CD4-positive, alpha-beta T cell treated with Interleukin-4 for 1 hour (primary cell): ENCODE data around the gene ATRIP.
"Not testable (repeated sequence)": the region's sequence is repeated elsewhere in the genome, so short reads cannot be mapped to it uniquely, and the experiment has no call there.

Experiments used
- DNase-seq, 2 donors: peaks; one replicate each; pipeline ENCODE4 v3.0.0-alpha.2; 2020 to 2022

Gene ATRIP

DNA sequence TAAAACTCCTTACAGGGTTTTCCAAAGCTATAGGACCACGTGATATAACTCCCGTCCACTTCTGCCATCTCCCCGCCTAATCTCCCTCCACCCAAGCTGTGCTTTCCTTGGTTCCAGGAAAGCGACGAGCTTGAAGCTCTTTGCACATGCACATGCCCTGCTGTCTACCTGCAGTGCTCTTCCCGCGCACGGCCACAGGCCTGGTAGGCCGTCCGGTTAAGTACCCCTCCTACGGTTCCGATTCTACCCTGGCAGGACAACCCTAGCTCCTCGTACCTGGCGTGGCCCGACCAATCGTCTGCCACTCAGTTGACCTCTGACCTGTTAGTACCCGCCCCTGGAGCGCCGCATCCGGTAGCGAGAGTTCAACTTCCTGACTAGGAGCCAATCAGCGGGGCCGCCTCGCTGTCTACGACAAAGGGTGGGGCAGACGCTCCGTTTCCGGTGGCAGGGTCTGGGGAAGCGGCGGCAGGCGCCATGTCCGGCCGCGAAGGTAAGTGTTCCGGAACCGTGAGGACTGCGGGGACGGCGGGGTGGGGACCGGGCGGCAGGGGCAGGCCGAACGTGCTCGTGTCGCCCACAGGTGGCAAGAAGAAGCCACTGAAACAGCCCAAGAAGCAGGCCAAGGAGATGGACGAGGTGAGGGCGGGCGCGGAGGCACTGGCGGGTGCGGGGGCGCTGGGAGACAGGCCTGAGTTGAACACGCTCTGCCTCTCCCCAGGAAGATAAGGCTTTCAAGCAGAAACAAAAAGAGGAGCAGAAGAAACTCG is 6.5 kb upstream of the ATRIP start, which contains the start of the genes CCDC51 and TMA7:
TSS of gene CCDC51 (minus strand) at position 300 of the 770 bp plus-strand sequence. CDS start 4,991 bp downstream, outside the sequence.
TSS of gene TMA7 (plus strand) at position 438 of the 770 bp plus-strand sequence. CDS start at position 478, 40 bp downstream.
- peak; percentile 98 for DNase-seq

DNA sequence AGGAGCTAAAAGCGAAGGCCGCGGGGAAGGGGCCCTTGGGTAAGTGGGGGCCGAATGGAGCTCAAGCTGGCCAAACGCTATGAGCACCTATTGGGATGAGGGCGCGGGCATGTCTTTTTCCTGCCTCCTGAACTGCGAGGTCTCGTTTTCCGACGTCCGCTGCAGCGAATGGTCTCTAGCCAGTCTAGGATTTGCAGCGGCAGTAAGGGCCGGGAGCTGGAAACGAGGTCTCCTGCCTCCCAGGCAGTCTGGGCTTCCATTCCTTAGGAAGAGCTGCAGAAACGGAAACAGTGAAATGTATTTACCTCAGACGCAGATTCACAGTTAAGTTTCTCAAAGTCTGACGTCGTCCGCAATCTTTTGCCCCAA is 6.0 kb upstream of the ATRIP start:
- DNase-seq: peak in 1 of 2 donors; percentile 27

DNA sequence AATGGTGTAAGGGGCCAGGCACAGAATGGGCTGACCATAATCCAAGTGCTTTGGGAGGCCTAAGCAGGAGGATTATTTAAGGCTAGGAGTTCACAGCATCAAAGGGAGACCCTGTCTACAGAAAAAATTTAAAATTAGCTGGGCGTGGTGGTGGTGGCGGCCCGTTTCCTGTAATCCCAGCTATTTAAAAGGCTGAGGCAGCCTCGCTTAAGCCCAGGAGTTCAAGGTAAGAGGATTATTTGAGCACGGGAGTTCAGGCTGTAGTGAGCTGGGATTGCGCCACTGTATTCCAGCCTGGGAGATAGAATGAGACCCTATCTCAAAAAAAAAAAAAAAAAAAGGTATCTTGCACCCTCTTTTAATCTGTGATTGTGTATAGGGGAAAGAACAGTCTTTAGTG is 4.6 kb upstream of the ATRIP start:
- no peak for DNase-seq

DNA sequence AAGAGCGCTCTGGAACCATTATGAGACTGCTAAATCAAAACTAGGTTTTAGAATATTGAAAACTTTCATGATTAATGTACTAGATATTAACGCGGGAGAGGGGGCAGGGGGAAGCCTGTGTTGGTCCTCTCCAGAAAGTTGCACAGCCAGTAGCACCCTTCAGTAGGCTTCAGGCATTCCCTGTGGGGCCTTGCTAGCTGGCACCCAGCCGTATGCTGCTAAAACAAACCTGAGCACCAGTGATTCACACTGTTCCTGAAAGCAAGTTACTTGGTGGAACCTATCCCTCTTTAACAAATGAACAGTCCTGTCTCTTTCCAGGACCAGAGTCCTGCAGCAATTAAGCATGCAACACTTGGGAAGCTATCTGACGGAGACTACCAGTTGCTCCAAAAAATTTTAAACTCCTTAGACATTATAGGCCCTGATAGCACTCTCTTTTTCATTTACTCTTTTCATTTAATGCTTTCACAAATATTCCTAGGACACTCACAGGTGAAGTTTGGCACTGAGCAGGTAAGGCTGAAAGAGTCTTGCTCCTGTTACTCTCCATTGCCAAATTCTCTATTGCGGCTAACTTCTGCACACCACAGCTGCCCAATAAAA is 1.2 kb upstream of the ATRIP start:
- DNase-seq: no peak

DNA sequence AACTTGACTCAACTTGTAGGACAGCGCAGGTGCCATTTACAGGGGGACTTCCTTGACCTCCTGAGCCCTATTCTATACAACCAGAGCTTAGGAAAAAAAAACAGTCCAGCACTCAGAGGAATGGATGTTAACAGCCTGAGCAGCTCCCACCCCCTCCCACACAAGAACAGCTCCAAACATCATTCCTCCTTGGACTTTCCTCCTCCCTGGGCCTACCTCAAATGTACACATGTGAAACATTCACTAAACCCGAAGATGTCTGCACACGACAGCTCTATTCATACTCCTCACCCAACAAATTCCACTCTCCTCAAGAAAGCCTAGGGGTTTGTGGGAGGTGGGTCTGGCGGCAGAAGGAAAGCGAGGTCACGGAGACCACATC is 503 bp upstream of the ATRIP start:
- no peak for DNase-seq

DNA sequence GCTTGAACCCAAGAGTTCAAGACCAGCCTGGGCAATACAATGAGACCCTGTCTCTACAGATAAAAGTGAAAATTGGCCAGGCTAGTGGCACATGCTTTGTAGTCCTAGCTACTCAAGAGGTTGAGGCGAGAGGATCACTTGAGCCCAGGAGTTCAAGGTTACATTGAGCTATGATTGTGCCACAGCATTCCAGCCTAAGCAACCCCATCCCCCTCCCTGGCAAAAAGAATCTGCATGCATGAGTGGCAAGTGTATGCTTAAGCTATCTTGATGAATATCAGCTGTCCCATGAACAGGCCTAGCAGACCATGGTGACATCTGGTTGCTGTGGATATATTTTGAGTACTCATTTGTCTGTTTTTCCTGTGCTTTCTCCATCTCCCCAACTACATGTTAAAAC is 4.7 kb downstream of the ATRIP start:
- no peak for DNase-seq

DNA sequence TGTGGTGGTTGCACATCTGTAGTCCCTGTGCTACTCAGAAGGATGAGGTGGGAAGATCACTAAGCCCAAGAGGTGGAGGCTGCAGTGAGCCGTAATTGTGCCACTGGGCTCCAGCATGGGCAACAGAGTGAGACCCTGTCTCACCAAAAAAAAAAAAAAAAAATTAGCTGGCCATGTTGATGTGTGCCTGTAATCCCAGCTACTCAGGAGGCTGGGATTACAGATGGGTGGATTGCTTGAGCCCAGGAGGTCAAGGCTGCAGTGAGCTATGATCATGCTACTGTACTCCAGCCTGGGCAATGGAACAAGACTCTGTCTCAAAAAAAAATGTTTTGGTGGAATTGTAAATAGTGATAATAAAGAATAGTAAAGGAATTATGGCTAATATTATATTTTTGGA is 9.9 kb downstream of the ATRIP start:
- no peak for DNase-seq

DNA sequence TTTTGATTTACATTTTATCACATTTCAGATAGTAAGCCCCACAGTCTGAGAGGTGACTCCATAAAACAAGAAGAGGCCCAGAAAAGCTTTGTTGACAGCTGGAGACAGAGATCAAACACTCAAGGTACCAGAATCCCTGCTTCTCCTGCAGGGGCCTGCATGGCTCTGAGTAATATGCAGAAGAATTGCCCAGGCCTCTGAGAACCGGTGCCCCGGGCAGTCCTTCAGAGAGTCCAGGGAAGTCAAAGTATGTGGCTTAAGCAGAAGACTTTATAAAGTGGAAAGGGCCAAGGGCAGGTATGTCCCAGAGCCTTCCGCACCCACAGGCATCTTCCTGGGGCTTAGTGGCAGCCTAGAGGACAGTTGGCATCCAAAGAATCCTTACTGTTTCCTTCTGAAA is 12.8 kb downstream of the ATRIP start:
- DNase-seq: no peak

DNA sequence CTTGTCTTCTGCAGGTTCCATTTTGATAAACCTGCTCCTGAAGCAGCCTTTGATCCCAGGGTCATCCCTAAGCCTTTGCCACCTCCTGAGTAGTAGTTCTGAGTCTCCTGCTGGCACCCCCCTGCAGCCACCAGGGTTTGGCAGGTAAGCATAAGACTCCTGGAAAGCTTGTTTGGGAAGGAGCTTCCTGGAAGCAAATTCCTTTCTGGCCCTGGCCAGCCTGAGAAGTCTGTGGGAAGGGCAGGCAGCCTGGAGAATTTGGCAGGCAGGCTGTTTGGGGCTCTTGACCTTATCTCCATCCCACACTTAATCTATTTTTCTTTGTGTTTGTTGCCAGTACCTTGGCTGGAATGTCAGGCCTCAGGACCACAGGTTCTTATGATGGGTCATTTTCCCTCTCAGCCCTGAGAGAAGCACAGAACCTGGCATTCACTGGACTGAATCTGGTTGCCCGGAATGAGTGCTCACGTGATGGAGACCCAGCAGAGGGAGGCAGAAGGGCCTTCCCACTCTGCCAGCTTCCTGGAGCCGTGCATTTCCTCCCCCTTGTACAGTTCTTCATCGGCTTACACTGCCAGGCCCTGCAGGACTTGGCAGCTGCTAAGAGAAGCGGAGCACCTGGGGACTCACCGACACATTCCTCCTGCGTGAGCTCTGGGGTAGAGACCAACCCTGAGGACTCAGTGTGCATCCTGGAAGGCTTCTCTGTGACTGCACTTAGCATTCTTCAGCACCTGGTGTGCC is 13.4 kb downstream of the ATRIP start:
- no peak for DNase-seq

DNA sequence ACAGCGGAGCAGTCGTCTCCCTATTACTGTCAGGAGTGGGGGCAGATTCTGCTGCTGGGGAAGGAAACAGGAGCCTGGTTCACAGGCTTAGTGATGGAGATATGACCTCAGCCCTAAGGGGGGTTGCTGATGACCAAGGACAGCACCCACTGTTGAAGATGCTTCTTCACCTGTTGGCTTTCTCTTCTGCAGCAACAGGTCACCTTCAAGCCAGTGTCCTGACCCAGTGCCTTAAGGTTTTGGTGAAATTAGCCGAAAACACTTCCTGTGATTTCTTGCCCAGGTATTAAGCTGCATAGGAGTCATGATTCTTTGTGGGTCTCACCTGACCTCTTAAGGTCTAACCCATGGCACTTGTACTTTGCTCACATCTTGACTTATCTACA is 14.0 kb downstream of the ATRIP start:
- DNase-seq: no peak

DNA sequence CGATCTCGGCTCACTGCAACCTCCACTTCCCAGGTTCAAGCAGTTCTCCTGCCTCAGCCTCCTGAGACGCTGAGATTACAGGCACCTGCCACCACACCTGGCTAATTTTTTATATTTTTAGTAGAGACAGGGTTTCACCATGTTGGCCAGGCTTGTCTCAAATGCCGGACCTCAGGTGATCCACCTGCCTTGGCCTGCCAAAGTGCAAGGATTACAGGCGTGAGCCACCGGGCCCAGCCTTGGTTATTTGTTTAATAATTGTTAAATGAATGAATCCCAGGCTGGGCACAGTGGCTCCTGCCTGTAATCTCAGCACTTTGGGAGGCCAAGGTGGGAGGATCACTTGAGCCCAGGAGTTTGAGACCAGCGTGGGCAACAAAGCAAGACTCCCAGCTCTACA is 15.2 kb downstream of the ATRIP start:
- DNase-seq: not testable (repeated sequence)

DNA sequence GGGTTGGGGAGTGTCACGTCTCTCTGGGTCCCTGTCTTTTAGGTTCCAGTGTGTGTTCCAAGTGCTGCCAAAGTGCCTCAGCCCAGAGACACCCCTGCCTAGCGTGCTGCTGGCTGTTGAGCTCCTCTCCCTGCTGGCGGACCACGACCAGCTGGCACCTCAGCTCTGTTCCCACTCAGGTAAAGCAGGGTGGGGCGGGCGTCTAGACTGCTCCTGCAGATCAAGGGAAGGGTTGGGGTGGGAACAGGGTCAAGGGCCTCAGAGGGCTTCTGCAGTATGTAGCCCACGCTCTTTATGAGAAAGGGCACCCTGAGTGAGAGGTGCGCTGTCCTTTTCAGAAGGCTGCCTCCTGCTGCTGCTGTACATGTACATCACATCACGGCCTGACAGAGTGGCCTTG is 17.2 kb downstream of the ATRIP start:
- DNase-seq: no peak

DNA sequence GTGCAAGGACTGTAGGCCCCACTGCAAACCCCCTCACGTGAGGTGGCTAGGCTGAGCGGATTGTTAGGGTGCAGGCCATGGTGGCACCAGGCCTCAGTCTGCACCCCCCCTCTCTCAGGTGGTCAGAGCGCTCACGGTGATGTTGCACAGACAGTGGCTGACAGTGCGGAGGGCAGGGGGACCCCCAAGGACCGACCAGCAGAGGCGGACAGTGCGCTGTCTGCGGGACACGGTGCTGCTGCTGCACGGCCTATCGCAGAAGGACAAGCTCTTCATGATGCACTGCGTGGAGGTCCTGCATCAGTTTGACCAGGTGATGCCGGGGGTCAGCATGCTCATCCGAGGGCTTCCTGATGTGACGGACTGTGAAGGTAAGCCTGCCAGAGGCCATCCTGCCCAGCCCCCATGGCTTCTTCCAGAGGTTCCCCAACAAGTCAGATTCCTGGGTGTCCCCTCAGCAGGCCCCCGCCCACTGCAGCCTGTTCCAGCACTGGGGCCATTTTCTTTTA is 18.2 kb downstream of the ATRIP start:
- no peak for DNase-seq

DNA sequence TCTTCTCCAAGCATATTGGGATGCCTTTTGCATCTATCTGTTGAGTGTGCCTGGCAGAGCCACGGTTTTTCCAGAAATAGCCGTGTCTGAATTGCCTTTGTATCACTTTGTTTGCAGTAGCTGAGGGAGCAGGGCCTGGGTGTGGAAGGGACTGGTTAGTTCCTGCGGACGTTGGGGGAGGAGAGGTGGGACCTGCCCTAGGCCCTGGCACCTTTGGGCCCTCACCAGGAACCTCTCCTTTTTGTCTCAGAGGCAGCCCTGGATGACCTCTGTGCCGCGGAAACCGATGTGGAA is 18.6 kb downstream of the ATRIP start:
- DNase-seq: no peak

DNA sequence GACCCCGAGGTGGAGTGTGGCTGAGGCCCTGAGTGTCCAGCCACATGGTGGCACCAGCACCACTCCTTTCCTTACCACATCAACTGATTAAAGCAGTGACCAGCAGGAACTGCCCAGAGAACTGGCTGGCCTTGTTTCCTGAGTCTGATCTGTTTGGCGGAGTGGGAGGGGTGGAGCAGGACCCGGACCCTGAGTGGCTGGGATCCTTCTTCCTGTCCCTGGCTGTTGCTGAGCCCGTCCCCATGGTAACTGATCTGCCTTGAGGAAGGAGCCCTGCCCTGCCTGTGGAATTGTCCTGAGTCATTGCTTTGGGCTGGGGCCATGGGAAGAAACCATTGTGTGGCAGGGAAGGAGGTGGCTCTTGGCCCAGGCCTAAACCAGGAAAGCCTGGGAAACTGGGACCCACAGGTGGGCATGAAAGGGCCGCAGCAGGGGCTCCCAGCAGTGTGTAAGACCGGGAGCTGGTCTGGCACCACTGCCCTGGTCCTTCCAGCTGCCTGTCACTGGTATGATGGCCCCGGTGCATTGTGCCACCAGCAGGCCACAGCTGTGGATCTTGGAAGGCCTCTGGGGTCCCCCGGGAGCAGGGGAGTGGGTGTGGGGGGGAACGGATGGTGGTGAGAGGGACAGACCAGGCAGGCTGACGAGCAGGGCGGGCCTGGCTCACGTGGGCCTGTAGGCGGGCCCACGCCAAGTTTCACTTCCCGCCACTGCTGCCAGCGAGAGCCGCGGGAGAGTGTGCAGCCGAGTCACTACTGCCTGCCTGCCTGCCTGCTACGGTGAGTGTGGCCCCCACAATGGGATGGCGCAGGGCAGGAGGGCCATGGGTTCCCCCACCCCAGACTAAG is 19.2 kb downstream of the ATRIP start:
- peak; percentile 81 to 92 for DNase-seq

DNA sequence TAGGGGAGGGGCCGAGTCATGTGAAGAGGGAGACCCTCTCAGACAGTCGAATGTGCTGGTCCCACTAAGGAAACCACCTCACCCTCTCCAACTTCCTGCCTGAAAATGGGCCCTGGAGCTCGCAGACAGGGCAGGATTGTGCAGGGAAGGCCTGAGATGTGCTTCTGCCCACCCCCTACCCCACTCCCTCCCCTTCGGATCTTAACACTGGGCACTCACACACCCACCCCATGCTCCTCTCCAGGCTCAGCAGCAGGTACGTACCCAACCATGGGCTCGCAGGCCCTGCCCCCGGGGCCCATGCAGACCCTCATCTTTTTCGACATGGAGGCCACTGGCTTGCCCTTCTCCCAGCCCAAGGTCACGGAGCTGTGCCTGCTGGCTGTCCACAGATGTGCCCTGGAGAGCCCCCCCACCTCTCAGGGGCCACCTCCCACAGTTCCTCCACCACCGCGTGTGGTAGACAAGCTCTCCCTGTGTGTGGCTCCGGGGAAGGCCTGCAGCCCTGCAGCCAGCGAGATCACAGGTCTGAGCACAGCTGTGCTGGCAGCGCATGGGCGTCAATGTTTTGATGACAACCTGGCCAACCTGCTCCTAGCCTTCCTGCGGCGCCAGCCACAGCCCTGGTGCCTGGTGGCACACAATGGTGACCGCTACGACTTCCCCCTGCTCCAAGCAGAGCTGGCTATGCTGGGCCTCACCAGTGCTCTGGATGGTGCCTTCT is 20.0 kb downstream of the ATRIP start:
- peak; percentile 22 to 43 for DNase-seq

DNA sequence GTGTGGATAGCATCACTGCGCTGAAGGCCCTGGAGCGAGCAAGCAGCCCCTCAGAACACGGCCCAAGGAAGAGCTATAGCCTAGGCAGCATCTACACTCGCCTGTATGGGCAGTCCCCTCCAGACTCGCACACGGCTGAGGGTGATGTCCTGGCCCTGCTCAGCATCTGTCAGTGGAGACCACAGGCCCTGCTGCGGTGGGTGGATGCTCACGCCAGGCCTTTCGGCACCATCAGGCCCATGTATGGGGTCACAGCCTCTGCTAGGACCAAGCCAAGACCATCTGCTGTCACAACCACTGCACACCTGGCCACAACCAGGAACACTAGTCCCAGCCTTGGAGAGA is 20.5 kb downstream of the ATRIP start:
- DNase-seq: no peak

DNA sequence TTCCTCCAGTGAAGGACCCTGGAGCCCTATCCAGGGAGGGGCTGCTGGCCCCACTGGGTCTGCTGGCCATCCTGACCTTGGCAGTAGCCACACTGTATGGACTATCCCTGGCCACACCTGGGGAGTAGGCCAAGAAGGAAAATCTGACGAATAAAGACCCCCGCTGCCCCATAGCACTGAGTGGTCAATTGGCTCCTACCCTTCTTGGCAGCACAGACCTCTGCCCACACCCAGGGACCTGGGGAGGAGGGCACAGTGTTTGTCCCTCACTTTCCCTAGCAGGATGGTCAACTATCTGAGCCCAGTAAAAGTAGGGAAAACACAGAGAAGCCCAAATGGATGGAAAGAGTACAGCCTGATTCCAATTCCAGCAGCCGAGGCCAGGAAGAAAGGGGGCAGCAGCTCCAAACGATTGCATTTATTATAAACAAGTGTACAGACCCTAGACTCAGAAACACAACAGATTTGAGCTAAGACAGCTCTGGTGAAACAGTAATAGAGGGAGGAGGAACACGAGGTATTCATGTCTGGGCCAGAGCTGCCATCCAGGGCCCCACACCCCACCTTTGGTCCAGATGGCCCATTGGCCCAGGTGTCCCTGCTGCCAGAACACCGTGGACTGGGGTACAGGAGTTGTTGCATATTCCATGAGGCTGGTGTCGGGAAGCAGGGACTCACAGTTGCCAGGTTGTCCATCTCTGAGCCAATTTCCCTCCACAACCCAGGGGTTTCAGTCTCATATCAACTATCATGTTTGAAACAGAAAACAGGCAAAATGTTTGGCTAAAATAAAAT is 21.1 kb downstream of the ATRIP start:
- DNase-seq: no peak

DNA sequence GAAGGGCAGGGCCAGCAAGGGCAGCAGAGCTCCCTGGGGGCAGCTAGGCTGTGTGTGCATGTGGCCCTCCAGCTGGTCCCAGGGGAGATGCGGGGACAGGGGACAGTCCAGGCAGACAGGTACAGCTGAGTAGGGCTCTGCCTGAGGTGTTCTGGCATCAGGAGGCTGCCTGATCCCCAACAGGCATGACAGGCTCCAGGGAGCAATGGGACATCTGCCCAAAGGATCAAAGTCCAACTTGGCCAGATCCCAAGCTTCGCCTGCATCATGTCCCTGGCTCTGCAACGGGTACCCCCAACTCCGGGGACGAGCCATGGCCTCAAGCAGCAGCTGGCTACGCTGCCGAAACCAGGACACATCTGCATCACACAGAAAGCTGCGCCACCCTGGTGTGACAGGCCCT is 21.8 kb downstream of the ATRIP start:
- DNase-seq: no peak

DNA sequence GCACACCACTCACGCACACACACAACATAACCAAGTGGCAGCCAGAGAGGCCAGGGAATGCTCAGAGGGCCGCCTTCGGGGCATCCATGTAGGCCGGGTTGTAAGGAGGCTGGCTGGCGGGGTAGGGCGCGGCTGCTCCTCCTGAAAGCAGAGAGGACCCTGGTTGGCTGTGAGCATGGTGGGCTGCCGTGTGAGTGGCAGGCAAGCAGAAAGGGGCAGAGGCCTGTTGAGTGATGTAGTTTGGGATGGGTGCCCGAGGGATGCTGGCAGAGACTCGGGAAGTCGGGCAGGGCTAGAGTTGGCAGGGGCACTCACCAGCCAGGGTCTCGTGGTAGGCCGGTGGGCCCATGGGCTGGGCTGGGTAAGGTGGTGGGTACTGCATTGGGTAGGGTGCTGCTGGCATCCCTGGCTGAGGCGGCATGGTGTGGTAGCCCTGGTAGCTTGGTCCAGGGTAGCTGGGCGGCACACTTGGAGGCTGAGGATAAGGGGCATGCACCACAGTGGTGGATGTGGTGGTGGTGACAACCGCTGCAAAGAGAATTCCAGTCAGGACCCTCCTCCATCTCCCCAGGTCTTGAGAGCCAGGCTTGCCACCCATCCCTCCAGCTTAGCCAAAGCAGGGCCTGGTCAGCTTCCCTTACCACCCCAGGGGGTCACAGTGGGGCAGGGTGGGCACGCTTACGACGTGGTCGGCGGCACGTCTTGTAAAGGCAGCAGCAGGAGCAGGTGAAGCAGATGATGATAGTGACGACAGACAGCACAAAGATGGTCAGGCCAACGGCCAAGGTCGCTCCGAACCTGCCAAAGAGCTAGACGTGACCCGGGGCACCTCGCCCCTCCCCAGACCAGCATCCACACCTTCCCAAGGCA is 22.7 kb downstream of the ATRIP start:
- no peak for DNase-seq

DNA sequence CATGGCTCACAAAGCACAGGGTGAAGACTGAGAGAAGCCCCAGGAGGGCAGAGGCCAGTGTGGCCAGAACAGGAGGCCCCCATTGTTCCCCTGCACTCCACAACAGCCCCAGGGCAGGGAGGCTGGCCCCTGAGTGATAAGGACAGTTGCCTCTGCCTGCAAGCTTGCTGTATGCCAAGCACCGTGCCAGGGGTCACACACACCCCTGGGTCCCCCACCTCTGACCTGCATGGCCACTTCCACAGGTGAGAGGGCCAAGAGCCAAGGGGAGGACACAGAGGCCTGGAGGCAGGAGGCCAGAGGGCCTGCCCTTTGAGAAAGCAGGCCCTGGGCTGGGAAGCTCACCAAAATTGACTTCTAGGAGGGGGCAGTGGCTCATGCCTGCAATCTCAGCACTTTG is 23.7 kb downstream of the ATRIP start:
- no peak for DNase-seq
